ENCODE data around the gene LKAAEAR1. TPM values are rescaled to one million over a fixed set of nuclear protein-coding genes. Genes with fewer than 3 reads are reported as not detected.

LKAAEAR1 gene
- total and polyA plus RNA-seq, 2 of the 13 experiments (the other 11 are each of a cell fraction or from before 2014, with no cell fraction given) = not detected

DNA sequence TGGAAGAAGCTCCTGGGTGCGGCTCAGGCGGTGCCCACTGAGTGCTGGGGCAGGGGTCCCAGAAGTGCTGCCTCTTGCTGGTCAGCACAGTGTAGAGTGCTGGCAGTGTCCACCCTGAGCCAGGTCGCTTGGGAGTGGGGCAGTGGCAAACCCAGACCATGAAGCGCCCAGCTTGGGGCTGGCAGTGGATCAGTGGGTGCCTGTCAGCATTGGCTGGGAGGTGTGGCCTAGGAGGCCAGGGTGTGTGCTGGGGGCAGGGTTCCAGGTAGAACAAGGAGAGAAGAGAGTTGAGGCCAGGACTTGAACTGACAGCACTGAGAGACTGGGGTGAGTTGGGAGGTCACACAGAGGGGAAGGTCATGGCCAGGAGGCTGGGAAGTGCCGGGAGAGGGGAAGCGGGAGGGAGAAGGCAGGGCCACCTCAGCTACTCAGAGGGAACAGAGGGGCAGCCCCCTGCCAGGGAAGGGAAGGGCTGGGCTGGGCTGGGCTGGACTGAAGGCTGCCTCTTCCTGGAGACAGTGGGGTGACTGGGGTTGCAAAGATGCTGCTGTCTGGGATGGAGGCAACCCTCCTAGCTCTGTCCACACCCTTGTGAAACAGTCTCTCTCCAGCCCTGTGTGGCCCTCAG, 17.1 kb downstream of the LKAAEAR1 start:
- no peak for ATAC-seq
- POLR2A ChIA-PET = interaction anchor here (1.2 to 3.7 kb wide), 3 partner anchors 11 to 110 kb away, joined by 4 to 34 read pairs (median 9); partner anchors contain the start of gene PRPF6
- no peak overlapping the region for H3K4me3 ChIP-seq (replicated peaks in 1 of 3; ENCODE audit: insufficient read depth in 1 of 3, low read depth in 2 of 3, low read length in 3 of 3)
- TF ChIP-seq NR2F6 (IDR thresholded peaks at IDR 0.05) = peak; percentile 34; the same call in 1 of the 2 replicates
- peak; percentile 39; the same call in 1 of the 2 replicates for TF ChIP-seq NR2F6 (CRISPR knock-in tag; IDR thresholded peaks at IDR 0.05)
- TF ChIP-seq, protein P1, sequence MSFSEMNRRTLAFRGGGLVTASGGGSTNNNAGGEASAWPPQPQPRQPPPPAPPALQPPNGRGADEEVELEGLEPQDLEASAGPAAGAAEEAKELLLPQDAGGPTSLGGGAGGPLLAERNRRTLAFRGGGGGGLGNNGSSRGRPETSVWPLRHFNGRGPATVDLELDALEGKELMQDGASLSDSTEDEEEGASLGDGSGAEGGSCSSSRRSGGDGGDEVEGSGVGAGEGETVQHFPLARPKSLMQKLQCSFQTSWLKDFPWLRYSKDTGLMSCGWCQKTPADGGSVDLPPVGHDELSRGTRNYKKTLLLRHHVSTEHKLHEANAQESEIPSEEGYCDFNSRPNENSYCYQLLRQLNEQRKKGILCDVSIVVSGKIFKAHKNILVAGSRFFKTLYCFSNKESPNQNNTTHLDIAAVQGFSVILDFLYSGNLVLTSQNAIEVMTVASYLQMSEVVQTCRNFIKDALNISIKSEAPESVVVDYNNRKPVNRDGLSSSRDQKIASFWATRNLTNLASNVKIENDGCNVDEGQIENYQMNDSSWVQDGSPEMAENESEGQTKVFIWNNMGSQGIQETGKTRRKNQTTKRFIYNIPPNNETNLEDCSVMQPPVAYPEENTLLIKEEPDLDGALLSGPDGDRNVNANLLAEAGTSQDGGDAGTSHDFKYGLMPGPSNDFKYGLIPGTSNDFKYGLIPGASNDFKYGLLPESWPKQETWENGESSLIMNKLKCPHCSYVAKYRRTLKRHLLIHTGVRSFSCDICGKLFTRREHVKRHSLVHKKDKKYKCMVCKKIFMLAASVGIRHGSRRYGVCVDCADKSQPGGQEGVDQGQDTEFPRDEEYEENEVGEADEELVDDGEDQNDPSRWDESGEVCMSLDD (CRISPR knock-in tag; IDR thresholded peaks at IDR 0.05; ENCODE audit: borderline replicate concordance) = no peak
- no peak for TF ChIP-seq ZNF850 (CRISPR knock-in tag; conservative IDR thresholded peaks at IDR 0.05)
- TF ChIP-seq ZNF713 (CRISPR knock-in tag; IDR thresholded peaks at IDR 0.05) = no peak
- no peak for TF ChIP-seq GLI4 (CRISPR knock-in tag; IDR thresholded peaks at IDR 0.05; ENCODE audit: borderline replicate concordance)
- 0 out of 2 replicates have a peak, but pooled peaks have one; percentile 11 for TF ChIP-seq RAD21 (CRISPR knock-in tag; IDR thresholded peaks at IDR 0.05)
- TF ChIP-seq ZNF768 (CRISPR knock-in tag; IDR thresholded peaks at IDR 0.05) = 0 out of 2 replicates have a peak, but pooled peaks have one; percentile 14
- no peak for TF ChIP-seq CBX5 (CRISPR knock-in tag; IDR thresholded peaks at IDR 0.05; ENCODE audit: borderline replicate concordance)
- no peak for TF ChIP-seq ZNF12 (CRISPR knock-in tag; IDR thresholded peaks at IDR 0.05)
- no peak for TF ChIP-seq LRRFIP1 (CRISPR knock-in tag; conservative IDR thresholded peaks at IDR 0.05)
- TF ChIP-seq ZNF7 (CRISPR knock-in tag; IDR thresholded peaks at IDR 0.05) = no peak
- TF ChIP-seq ZNF775 (CRISPR knock-in tag; IDR thresholded peaks at IDR 0.05; ENCODE audit: borderline replicate concordance) = no peak
- TF ChIP-seq MEIS1 (CRISPR knock-in tag; IDR thresholded peaks at IDR 0.05; ENCODE audit: borderline replicate concordance) = no peak
- no peak for TF ChIP-seq ZNF207 (IDR thresholded peaks at IDR 0.05; ENCODE audit: borderline replicate concordance)
- TF ChIP-seq ZNF33B (CRISPR knock-in tag; IDR thresholded peaks at IDR 0.05) = no peak
- TF ChIP-seq NCOA2 (CRISPR knock-in tag; IDR thresholded peaks at IDR 0.05) = no peak
- no peak for TF ChIP-seq ATM (IDR thresholded peaks at IDR 0.05; ENCODE audit: borderline replicate concordance)

More for the DNA sequence above, 17.1 kb downstream of the LKAAEAR1 start:
- Histone ChIP-seq H3K9ac (ENCODE audit: insufficient read depth, low read depth, low read length) (no peak overlapping the region), H3K27ac (ENCODE audit: extremely low read length, insufficient read depth, low read length) (no peak overlapping the region), H3K36me3 (replicated peaks in 1 of 2; ENCODE audit: control insufficient read depth in 1 of 2, insufficient read depth in 2 of 2, low read length in 2 of 2) (no peaks in the 10 kb centered on the region), H3K9me3 (ENCODE audit: low read length) (no peaks in the 10 kb centered on the region), H3K4me2 (ENCODE audit: low read depth, low read length) (no peak overlapping the region), H4K20me1 (ENCODE audit: insufficient read depth, low read length) (peaks cover 4% of the 10 kb centered on the region; the same call in 1 of the 2 replicates), H3K27me3 (ENCODE audit: control insufficient read depth in 1 of 2, insufficient read depth in 2 of 2, low read length in 2 of 2) (peaks cover 3 to 11% of the 10 kb centered on the region in 2 experiments; a peak in 2 of 5 replicates), H3K79me2 (ENCODE audit: insufficient read depth, low read length) (no peaks in the 10 kb centered on the region), H3K4me1 (ENCODE audit: insufficient read depth, low read length) (peaks cover 52% of the 10 kb centered on the region), H2AFZ (ENCODE audit: low read length) (no peak overlapping the region)
- 46% methylated on average over 6 of the region's 6 CpGs for WGBS (ENCODE audit: low lambda C conversion rate)
- DNase-seq (ENCODE audit: low spot score) = no peak
- FAIRE-seq = no peak
- intact Hi-C loops (cut with micrococcal nuclease; ENCODE audit: unreplicated experiment) (no loop called here), in situ Hi-C loops (cut with HindIII; ENCODE audit: extremely low pct_ligation_motif_present, low pct_unique_long_range_greater_than_20kb) (no loop called here)
- CTCF ChIA-PET (ENCODE audit: low intra/inter-chr PET ratio, low total read pairs) = no interaction called here
- no TSS peak for BruUV-seq (replicated peaks)

Data from HepG2 (cell line).